SK-N-SH (cell line): ENCODE data around the gene KIAA0319L. TPM values are rescaled to one million over a fixed set of nuclear protein-coding genes. Genes with fewer than 3 reads are reported as not detected.

Source experiments
- CTCF ChIA-PET: fragments of 300-600, 350-600 bp; formaldehyde crosslinking; extraction: SDS; loops from one replicate; lab custom pipeline; 2021; lab: Yijun Ruan, JAX
- POLR2A ChIA-PET: fragments of 350-600 bp; sonication (Branson Sonifier 250); formaldehyde crosslinking; extraction: SDS; loops from one replicate; lab custom pipeline; 2020; ENCODE audit warnings: antibody characterized with exemption, inconsistent platforms; lab: Yijun Ruan, JAX
- DNase-seq: peaks from one replicate; pipeline ENCODE4 v3.0.0; 2012
- H2AFZ ChIP-seq: fragments of 200-600 bp; sonication (generic); 2 replicates; pipeline ENCODE4 v1.8.1; 2016; ENCODE audit warnings: antibody characterized with exemption, mild to moderate bottlenecking, low read depth
- H3F3A ChIP-seq: fragments of 200-600 bp; sonication (generic); replicated peaks from 2 replicates; pipeline ENCODE3; 2016; ENCODE audit warnings: antibody characterized with exemption, mild to moderate bottlenecking; ENCODE audit not compliant: insufficient read depth
- H3K27ac ChIP-seq, 2 experiments: fragments of 200-500 bp in 1 of 2; fragments of 200-600 bp in 1 of 2; sonication (Bioruptor generic) in 1 of 2; sonication (generic), shearing (Covaris generic) in 1 of 2; 2 replicates each; pipeline versions ENCODE4 v1.5.1 to v1.6.1; 2014 to 2016; ENCODE audit warnings: low read depth in 2 of 2, inconsistent platforms in 1 of 2, low read length in 1 of 2, mild to moderate bottlenecking in 1 of 2, mixed read lengths in 1 of 2
- H3K27me3 ChIP-seq: fragments of 200-600 bp; sonication (generic), shearing (Covaris generic); 2 replicates; pipeline ENCODE4 v1.6.1; 2016; ENCODE audit warnings: mixed run types; ENCODE audit not compliant: insufficient read depth
- H3K36me3 ChIP-seq, 2 experiments: fragments of 200-500 bp in 1 of 2; fragments of 200-600 bp in 1 of 2; sonication (Bioruptor generic) in 1 of 2; sonication (generic) in 1 of 2; replicated peaks in 1 of 2; 2 replicates each; pipeline versions ENCODE3 to v1.5.1; 2014 to 2016; ENCODE audit warnings: low read length in 1 of 2, mild to moderate bottlenecking in 1 of 2; ENCODE audit not compliant: insufficient read depth in 2 of 2, control insufficient read depth in 1 of 2
- H3K4me1 ChIP-seq, 2 experiments: fragments of 200-500 bp in 1 of 2; fragments of 200-600 bp in 1 of 2; sonication (Bioruptor generic) in 1 of 2; sonication (generic), shearing (Covaris generic) in 1 of 2; 2 replicates each; pipeline versions ENCODE4 v1.5.1 to v1.6.1; 2014 to 2016; ENCODE audit warnings: low read depth in 1 of 2, low read length in 1 of 2, mixed run types in 1 of 2; ENCODE audit not compliant: insufficient read depth in 2 of 2, control insufficient read depth in 1 of 2
- H3K4me2 ChIP-seq: fragments of 200-600 bp; sonication (generic), shearing (Covaris generic); 2 replicates; pipeline ENCODE4 v1.6.1; 2017; ENCODE audit warnings: mixed run types
- H3K4me3 ChIP-seq, 2 experiments: fragments of 200-500 bp in 1 of 2; fragments of 200-600 bp in 1 of 2; sonication (Bioruptor generic) in 1 of 2; sonication (generic), shearing (Covaris generic) in 1 of 2; 2 replicates each; pipeline versions ENCODE4 v1.5.1 to v1.8.1; 2014 to 2016; ENCODE audit warnings: low read depth in 2 of 2, inconsistent platforms in 1 of 2, low read length in 1 of 2, mild to moderate bottlenecking in 1 of 2, mixed read lengths in 1 of 2, moderate library complexity in 1 of 2
- H3K79me2 ChIP-seq: fragments of 200-600 bp; sonication (generic); 2 replicates; pipeline ENCODE4 v1.8.1; 2017; ENCODE audit warnings: mild to moderate bottlenecking; ENCODE audit not compliant: insufficient read depth
- H3K9ac ChIP-seq: fragments of 200-600 bp; sonication (generic); 2 replicates; pipeline ENCODE4 v1.6.1; 2017; ENCODE audit warnings: mixed run types
- H3K9me2 ChIP-seq: fragments of 200-600 bp; sonication (generic); 2 replicates; pipeline ENCODE4 v1.6.1; 2017; ENCODE audit warnings: mixed run types
- H3K9me3 ChIP-seq: fragments of 200-600 bp; sonication (generic); 2 replicates; pipeline ENCODE4 v1.6.1; 2017; ENCODE audit warnings: mixed run types, mild to moderate bottlenecking, moderate library complexity
- H4K20me1 ChIP-seq: fragments of 200-600 bp; sonication (generic); 2 replicates; pipeline ENCODE4 v1.6.1; 2017; ENCODE audit warnings: mild to moderate bottlenecking, mixed run types; ENCODE audit not compliant: insufficient read depth
- CHD2 ChIP-seq: fragments of 150-350 bp; IDR thresholded peaks from 2 replicates; pipeline ENCODE4 v1.6.1; 2018; ENCODE audit warnings: low read length; ENCODE audit not compliant: partially characterized antibody
- EZH2phosphoT487 ChIP-seq: fragments of 200-600 bp; sonication (generic); IDR thresholded peaks from 2 replicates; pipeline ENCODE4 v1.6.1; 2017; ENCODE audit warnings: low read depth, mixed run types, mild to moderate bottlenecking, antibody characterized with exemption, moderate library complexity, borderline replicate concordance
- GABPA ChIP-seq: IDR thresholded peaks from 2 replicates; pipeline ENCODE4 v1.4.0; 2012; ENCODE audit warnings: low read depth, mild to moderate bottlenecking
- GATA2 ChIP-seq: sonication (generic); formaldehyde crosslinking; IDR thresholded peaks from 2 replicates; pipeline ENCODE4 v1.5.0; 2020; ENCODE audit warnings: mild to moderate bottlenecking, missing genetic modification reagents
- JUND ChIP-seq: IDR thresholded peaks from 2 replicates; pipeline ENCODE4 v1.4.0; 2012
- MEF2A ChIP-seq: IDR thresholded peaks from 2 replicates; pipeline ENCODE4 v1.4.0; 2012; ENCODE audit warnings: low read depth, borderline replicate concordance
- RCOR1 ChIP-seq: fragments of 150-350 bp; IDR thresholded peaks from 2 replicates; pipeline ENCODE4 v1.6.1; 2017; ENCODE audit warnings: antibody characterized with exemption, low read length
- RFX5 ChIP-seq: IDR thresholded peaks from 2 replicates; pipeline ENCODE4 v1.6.1; 2012; ENCODE audit warnings: mild to moderate bottlenecking, improper control_type of control experiment, low read length
- RXRA ChIP-seq: IDR thresholded peaks from 2 replicates; pipeline ENCODE4 v1.4.0; 2012; ENCODE audit warnings: low read depth, mild to moderate bottlenecking, borderline replicate concordance
- TCF12 ChIP-seq: IDR thresholded peaks from 2 replicates; pipeline ENCODE4 v1.4.0; 2012
- TEAD4 ChIP-seq: IDR thresholded peaks from 2 replicates; pipeline ENCODE4 v1.4.0; 2012; ENCODE audit warnings: mild to moderate bottlenecking, borderline replicate concordance; ENCODE audit not compliant: insufficient read depth
- WGBS: methylation state at CpG from one replicate; pipeline ENCODE4 v1.1.6; 2017; ENCODE audit warnings: low lambda C conversion rate; 5-methylcytosine and 5-hydroxymethylcytosine counted together
- polyA plus RNA-seq, 3 experiments: library from polyadenylated mRNA; depleted of rRNA; stranded (reverse); fragments of >200 nt; gene quantifications; 2 replicates each; pipeline ENCODE4 v1.2.3, GENCODE V29; 2012
- TF ChIP-seq, protein P1 (sequence below): fragments of 150-350 bp; IDR thresholded peaks from 2 replicates; pipeline ENCODE4 v1.6.1; 2016; ENCODE audit warnings: mild to moderate bottlenecking, low read depth, low read length
- TF ChIP-seq, protein P2 (sequence below): IDR thresholded peaks from 2 replicates; pipeline ENCODE4 v1.4.0; 2012; ENCODE audit warnings: low read depth
- TF ChIP-seq, protein P3 (sequence below): IDR thresholded peaks from 2 replicates; pipeline ENCODE4; 2012
- TF ChIP-seq, protein P4 (sequence below): IDR thresholded peaks from 2 replicates; pipeline ENCODE4 v1.4.0; 2012; ENCODE audit warnings: low read depth, borderline replicate concordance
- TF ChIP-seq, protein P5 (sequence below): fragments of 200-600 bp; sonication (generic); IDR thresholded peaks from 2 replicates; pipeline ENCODE4 v1.6.1; 2017; ENCODE audit warnings: antibody characterized with exemption, mild to moderate bottlenecking, moderate library complexity
- TF ChIP-seq, protein P6 (sequence below): fragments of 150-350 bp; IDR thresholded peaks from 2 replicates; pipeline ENCODE4 v1.6.1; 2017; ENCODE audit warnings: antibody characterized with exemption, low read length, low read depth, borderline replicate concordance
- TF ChIP-seq, protein P7 (sequence below): IDR thresholded peaks from 2 replicates; pipeline ENCODE4 v1.6.1; 2012; ENCODE audit warnings: mild to moderate bottlenecking, low read depth, low read length, moderate library complexity
- TF ChIP-seq, protein P8 (sequence below): IDR thresholded peaks from 2 replicates; pipeline ENCODE4 v1.4.0; 2012; ENCODE audit warnings: low read depth, borderline replicate concordance

KIAA0319L gene
- polyA plus RNA-seq, 1 of the 3 experiments (the other 2 are of a cell fraction), result 51.9 TPM

DNA sequence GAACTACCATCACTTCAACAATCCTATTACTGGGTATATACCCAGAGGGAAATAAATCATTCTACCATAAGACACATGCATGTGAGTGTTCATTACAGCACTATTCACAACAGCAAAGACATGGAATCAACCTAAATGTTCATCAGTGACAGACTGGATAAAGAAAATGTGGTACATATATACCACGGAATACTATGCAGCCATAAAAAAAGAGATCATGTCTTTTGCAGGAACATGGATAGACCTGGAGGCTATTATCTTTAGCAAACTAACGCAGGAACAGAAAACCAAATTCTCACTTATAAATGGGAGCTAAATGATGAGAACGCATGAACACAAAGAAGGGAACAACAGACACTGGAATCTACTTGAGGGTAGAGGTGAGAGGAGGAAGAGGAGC, 39.0 kb downstream of the KIAA0319L start:
- WGBS, result 93% methylated on average over 3 of the region's 3 CpGs
- Histone ChIP-seq H3K4me2 (no peak overlapping the region), H3K4me3 (no peak overlapping the region), H2AFZ (no peak overlapping the region), H3K9me2 (no peaks in the 10 kb centered on the region), H3K27ac (no peak overlapping the region), H3K27me3 (no peaks in the 10 kb centered on the region)
- POLR2A ChIA-PET, result no interaction called here
- TF ChIP-seq, protein P1, sequence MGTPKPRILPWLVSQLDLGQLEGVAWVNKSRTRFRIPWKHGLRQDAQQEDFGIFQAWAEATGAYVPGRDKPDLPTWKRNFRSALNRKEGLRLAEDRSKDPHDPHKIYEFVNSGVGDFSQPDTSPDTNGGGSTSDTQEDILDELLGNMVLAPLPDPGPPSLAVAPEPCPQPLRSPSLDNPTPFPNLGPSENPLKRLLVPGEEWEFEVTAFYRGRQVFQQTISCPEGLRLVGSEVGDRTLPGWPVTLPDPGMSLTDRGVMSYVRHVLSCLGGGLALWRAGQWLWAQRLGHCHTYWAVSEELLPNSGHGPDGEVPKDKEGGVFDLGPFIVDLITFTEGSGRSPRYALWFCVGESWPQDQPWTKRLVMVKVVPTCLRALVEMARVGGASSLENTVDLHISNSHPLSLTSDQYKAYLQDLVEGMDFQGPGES, result no peak
- TF ChIP-seq, protein P2, sequence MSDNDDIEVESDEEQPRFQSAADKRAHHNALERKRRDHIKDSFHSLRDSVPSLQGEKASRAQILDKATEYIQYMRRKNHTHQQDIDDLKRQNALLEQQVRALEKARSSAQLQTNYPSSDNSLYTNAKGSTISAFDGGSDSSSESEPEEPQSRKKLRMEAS, result no peak
- TF ChIP-seq, protein P3, sequence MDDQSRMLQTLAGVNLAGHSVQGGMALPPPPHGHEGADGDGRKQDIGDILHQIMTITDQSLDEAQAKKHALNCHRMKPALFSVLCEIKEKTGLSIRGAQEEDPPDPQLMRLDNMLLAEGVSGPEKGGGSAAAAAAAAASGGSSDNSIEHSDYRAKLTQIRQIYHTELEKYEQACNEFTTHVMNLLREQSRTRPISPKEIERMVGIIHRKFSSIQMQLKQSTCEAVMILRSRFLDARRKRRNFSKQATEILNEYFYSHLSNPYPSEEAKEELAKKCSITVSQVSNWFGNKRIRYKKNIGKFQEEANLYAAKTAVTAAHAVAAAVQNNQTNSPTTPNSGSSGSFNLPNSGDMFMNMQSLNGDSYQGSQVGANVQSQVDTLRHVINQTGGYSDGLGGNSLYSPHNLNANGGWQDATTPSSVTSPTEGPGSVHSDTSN, result no peak
- no peak for TF ChIP-seq JUND
- TF ChIP-seq GABPA, result no peak
- TF ChIP-seq, protein P4, sequence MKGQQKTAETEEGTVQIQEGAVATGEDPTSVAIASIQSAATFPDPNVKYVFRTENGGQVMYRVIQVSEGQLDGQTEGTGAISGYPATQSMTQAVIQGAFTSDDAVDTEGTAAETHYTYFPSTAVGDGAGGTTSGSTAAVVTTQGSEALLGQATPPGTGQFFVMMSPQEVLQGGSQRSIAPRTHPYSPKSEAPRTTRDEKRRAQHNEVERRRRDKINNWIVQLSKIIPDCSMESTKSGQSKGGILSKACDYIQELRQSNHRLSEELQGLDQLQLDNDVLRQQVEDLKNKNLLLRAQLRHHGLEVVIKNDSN, result no peak
- no peak for TF ChIP-seq TCF12
- no peak for TF ChIP-seq GATA2
- no peak for TF ChIP-seq RXRA
- TF ChIP-seq CHD2, result no peak
- no peak for TF ChIP-seq MEF2A
- no peak for TF ChIP-seq EZH2phosphoT487
- TF ChIP-seq TEAD4, result no peak
- TF ChIP-seq, protein P5, sequence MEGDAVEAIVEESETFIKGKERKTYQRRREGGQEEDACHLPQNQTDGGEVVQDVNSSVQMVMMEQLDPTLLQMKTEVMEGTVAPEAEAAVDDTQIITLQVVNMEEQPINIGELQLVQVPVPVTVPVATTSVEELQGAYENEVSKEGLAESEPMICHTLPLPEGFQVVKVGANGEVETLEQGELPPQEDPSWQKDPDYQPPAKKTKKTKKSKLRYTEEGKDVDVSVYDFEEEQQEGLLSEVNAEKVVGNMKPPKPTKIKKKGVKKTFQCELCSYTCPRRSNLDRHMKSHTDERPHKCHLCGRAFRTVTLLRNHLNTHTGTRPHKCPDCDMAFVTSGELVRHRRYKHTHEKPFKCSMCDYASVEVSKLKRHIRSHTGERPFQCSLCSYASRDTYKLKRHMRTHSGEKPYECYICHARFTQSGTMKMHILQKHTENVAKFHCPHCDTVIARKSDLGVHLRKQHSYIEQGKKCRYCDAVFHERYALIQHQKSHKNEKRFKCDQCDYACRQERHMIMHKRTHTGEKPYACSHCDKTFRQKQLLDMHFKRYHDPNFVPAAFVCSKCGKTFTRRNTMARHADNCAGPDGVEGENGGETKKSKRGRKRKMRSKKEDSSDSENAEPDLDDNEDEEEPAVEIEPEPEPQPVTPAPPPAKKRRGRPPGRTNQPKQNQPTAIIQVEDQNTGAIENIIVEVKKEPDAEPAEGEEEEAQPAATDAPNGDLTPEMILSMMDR, result no peak
- TF ChIP-seq, protein P6, sequence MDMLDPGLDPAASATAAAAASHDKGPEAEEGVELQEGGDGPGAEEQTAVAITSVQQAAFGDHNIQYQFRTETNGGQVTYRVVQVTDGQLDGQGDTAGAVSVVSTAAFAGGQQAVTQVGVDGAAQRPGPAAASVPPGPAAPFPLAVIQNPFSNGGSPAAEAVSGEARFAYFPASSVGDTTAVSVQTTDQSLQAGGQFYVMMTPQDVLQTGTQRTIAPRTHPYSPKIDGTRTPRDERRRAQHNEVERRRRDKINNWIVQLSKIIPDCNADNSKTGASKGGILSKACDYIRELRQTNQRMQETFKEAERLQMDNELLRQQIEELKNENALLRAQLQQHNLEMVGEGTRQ, result no peak
- TF ChIP-seq, protein P7, sequence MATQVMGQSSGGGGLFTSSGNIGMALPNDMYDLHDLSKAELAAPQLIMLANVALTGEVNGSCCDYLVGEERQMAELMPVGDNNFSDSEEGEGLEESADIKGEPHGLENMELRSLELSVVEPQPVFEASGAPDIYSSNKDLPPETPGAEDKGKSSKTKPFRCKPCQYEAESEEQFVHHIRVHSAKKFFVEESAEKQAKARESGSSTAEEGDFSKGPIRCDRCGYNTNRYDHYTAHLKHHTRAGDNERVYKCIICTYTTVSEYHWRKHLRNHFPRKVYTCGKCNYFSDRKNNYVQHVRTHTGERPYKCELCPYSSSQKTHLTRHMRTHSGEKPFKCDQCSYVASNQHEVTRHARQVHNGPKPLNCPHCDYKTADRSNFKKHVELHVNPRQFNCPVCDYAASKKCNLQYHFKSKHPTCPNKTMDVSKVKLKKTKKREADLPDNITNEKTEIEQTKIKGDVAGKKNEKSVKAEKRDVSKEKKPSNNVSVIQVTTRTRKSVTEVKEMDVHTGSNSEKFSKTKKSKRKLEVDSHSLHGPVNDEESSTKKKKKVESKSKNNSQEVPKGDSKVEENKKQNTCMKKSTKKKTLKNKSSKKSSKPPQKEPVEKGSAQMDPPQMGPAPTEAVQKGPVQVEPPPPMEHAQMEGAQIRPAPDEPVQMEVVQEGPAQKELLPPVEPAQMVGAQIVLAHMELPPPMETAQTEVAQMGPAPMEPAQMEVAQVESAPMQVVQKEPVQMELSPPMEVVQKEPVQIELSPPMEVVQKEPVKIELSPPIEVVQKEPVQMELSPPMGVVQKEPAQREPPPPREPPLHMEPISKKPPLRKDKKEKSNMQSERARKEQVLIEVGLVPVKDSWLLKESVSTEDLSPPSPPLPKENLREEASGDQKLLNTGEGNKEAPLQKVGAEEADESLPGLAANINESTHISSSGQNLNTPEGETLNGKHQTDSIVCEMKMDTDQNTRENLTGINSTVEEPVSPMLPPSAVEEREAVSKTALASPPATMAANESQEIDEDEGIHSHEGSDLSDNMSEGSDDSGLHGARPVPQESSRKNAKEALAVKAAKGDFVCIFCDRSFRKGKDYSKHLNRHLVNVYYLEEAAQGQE, result no peak
- no peak for TF ChIP-seq RFX5
- no peak for TF ChIP-seq RCOR1
- TF ChIP-seq, protein P8, sequence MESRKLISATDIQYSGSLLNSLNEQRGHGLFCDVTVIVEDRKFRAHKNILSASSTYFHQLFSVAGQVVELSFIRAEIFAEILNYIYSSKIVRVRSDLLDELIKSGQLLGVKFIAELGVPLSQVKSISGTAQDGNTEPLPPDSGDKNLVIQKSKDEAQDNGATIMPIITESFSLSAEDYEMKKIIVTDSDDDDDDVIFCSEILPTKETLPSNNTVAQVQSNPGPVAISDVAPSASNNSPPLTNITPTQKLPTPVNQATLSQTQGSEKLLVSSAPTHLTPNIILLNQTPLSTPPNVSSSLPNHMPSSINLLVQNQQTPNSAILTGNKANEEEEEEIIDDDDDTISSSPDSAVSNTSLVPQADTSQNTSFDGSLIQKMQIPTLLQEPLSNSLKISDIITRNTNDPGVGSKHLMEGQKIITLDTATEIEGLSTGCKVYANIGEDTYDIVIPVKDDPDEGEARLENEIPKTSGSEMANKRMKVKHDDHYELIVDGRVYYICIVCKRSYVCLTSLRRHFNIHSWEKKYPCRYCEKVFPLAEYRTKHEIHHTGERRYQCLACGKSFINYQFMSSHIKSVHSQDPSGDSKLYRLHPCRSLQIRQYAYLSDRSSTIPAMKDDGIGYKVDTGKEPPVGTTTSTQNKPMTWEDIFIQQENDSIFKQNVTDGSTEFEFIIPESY, result no peak
- TF ChIP-seq, all 33 proteins: peak for 0
- Histone ChIP-seq H3K79me2 (peaks cover 67% of the 10 kb centered on the region), H3K9me3 (peaks cover 7% of the 10 kb centered on the region; the same call in 1 of the 2 replicates), H3K4me1 (no peaks in the 10 kb centered on the region), H3F3A (no peaks in the 10 kb centered on the region), H4K20me1 (peaks cover 16% of the 10 kb centered on the region; the same call in 1 of the 2 replicates), H3K9ac (no peak overlapping the region), H3K36me3 (peaks cover 0 to 10% of the 10 kb centered on the region in 2 experiments)
- DNase-seq, result no peak
- CTCF ChIA-PET, result interaction anchor here (0.9 kb wide), 1 partner anchor 15 kb away, joined by 3 read pairs; no protein-coding TSS in a partner anchor
